ENCODE results near the gene DCLK1.

DCLK1 gene

GRCh38 chr13:35824395-35824794, 306.8 kb downstream of the DCLK1 start:
- TF ChIP-seq TAF1 (IDR thresholded peaks at IDR 0.05; ENCODE audit: borderline replicate concordance, insufficient read depth, low read length) (no peak), FOXP2 (optimal IDR thresholded peaks at IDR 0.05; ENCODE audit: borderline replicate concordance, extremely low read depth, extremely low read length, insufficient read depth) (no peak), SIN3A (IDR thresholded peaks at IDR 0.05; ENCODE audit: borderline replicate concordance, insufficient read depth, low read length) (no peak), REST (IDR thresholded peaks at IDR 0.05; ENCODE audit: insufficient read depth in 1 of 2, low read depth in 2 of 2, low read length in 2 of 2) (no peak), POLR2AphosphoS5 (IDR thresholded peaks at IDR 0.05; ENCODE audit: low read depth, low read length) (no peak)

- no peak for TF ChIP-seq REST (IDR thresholded peaks at IDR 0.05; ENCODE audit: insufficient read depth in 1 of 2, low read depth in 2 of 2, low read length in 2 of 2)
- TF ChIP-seq TAF1 (IDR thresholded peaks at IDR 0.05; ENCODE audit: borderline replicate concordance, insufficient read depth, low read length), result no peak
- TF ChIP-seq SIN3A (IDR thresholded peaks at IDR 0.05; ENCODE audit: borderline replicate concordance, insufficient read depth, low read length), result no peak
- TF ChIP-seq FOXP2 (optimal IDR thresholded peaks at IDR 0.05; ENCODE audit: borderline replicate concordance, extremely low read depth, extremely low read length, insufficient read depth), result no peak
- no peak for TF ChIP-seq POLR2AphosphoS5 (IDR thresholded peaks at IDR 0.05; ENCODE audit: low read depth, low read length)
Measured at GRCh38 chr13:35822666-35823065, 308.5 kb downstream of the DCLK1 start.

GRCh38 chr13:35818633-35819067, 312.5 kb downstream of the DCLK1 start:
- no peak for TF ChIP-seq REST (IDR thresholded peaks at IDR 0.05; ENCODE audit: insufficient read depth in 1 of 2, low read depth in 2 of 2, low read length in 2 of 2)
- TF ChIP-seq POLR2AphosphoS5 (IDR thresholded peaks at IDR 0.05; ENCODE audit: low read depth, low read length), result no peak
- no peak for TF ChIP-seq SIN3A (IDR thresholded peaks at IDR 0.05; ENCODE audit: borderline replicate concordance, insufficient read depth, low read length)
- TF ChIP-seq TAF1 (IDR thresholded peaks at IDR 0.05; ENCODE audit: borderline replicate concordance, insufficient read depth, low read length), result no peak
- TF ChIP-seq FOXP2 (optimal IDR thresholded peaks at IDR 0.05; ENCODE audit: borderline replicate concordance, extremely low read depth, extremely low read length, insufficient read depth), result no peak

- TF ChIP-seq REST (IDR thresholded peaks at IDR 0.05; ENCODE audit: insufficient read depth in 1 of 2, low read depth in 2 of 2, low read length in 2 of 2) (no peak), TAF1 (IDR thresholded peaks at IDR 0.05; ENCODE audit: borderline replicate concordance, insufficient read depth, low read length) (no peak), POLR2AphosphoS5 (IDR thresholded peaks at IDR 0.05; ENCODE audit: low read depth, low read length) (no peak), SIN3A (IDR thresholded peaks at IDR 0.05; ENCODE audit: borderline replicate concordance, insufficient read depth, low read length) (no peak), FOXP2 (optimal IDR thresholded peaks at IDR 0.05; ENCODE audit: borderline replicate concordance, extremely low read depth, extremely low read length, insufficient read depth) (no peak)
Measured at GRCh38 chr13:35817642-35818607, 313.3 kb downstream of the DCLK1 start.
